SU-DHL-6 (cell line): ENCODE measurements around the gene RTCA.

Source experiments
- EZH2phosphoT487 ChIP-seq: fragments of 200-600 bp; sonication (generic), shearing (Covaris generic); conservative IDR thresholded peaks from 2 replicates; pipeline ENCODE4 v1.6.1; 2018; ENCODE audit warnings: mild to moderate bottlenecking, antibody characterized with exemption, low read length, moderate library complexity, mixed read lengths
- TF ChIP-seq, protein P1 (sequence below): fragments of 200-600 bp; sonication (generic); IDR thresholded peaks from one replicate; pipeline ENCODE4 v1.5.1; 2017; ENCODE audit warnings: antibody characterized with exemption, mild to moderate bottlenecking, low read length, moderate library complexity; ENCODE audit not compliant: insufficient read depth, poor library complexity, severe bottlenecking

GRCh38 chr1:100316622-100317021, 50.6 kb downstream of the RTCA start:
- TF ChIP-seq, protein P1, sequence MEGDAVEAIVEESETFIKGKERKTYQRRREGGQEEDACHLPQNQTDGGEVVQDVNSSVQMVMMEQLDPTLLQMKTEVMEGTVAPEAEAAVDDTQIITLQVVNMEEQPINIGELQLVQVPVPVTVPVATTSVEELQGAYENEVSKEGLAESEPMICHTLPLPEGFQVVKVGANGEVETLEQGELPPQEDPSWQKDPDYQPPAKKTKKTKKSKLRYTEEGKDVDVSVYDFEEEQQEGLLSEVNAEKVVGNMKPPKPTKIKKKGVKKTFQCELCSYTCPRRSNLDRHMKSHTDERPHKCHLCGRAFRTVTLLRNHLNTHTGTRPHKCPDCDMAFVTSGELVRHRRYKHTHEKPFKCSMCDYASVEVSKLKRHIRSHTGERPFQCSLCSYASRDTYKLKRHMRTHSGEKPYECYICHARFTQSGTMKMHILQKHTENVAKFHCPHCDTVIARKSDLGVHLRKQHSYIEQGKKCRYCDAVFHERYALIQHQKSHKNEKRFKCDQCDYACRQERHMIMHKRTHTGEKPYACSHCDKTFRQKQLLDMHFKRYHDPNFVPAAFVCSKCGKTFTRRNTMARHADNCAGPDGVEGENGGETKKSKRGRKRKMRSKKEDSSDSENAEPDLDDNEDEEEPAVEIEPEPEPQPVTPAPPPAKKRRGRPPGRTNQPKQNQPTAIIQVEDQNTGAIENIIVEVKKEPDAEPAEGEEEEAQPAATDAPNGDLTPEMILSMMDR = no peak
- no peak for TF ChIP-seq EZH2phosphoT487
